ENCODE results near the gene LDLRAP1.

The LDLRAP1 gene

DNA sequence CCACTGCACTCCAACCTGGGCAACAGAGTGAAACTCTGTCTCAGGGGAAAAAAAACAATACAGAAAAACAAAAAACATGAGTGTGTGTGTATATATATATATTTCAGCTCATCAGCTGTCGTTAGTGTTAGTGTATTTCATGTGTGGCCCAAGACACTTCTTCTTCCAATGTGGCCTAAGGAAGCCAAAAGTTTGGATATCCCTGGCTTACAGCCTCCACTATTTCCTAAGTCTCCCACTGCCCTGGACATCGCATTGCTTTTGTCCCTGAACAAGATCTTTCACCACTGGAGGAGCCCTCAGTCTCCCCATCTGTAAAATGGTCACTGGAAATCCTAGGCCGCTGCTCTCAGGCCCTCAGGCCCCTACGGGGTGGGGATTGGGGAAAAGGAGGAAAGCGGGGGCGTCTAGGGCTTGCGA is 391 bp upstream of the LDLRAP1 start:
- no peak for DNase-seq

DNA sequence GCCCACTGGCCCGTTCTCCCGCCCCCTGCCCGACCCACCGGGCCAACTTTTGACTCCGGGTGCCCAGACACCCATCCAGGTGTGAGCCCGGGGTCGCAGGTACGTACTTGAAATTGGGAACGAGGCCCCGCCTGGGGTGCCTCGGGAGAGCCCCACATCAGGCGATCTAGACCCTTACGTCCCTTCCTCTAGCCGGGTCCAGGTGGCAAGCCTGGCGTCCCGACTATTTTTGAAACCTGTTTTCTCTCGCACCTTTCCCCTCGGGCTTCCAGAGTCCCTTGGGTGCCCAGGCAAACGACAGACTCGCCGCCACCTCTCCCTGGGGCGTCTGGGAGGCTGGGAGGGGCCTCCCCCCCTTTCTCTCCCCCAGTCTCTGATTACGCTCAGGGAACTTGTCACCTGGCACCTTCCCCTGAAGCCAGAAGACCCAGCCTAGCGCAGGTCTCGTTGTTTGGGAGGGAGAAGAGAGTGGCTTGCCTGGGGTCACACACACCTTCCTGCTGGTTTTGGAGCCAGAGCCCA is 898 bp downstream of the LDLRAP1 start:
- DNase-seq = peak; percentile 45

DNA sequence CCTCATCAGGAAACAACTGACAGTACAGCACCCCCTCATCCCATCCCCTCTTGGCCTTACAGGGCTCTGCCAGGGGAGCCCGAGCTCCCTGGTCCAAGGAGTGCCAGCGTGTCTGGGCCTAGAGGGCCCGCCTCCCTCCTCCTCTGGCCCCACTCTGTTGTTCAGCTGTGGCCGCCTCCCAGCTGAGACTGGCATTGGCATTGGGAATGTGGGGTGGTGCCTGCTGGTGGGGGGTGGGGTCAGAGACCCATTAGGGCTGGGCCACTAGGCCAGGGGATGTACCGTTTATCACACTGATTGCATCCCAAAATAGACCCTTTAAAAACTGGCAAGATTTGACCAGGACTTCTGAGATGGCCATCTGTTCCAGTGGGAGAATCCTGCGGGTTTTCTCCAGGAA is 1.4 kb downstream of the LDLRAP1 start:
- DNase-seq = no peak

DNA sequence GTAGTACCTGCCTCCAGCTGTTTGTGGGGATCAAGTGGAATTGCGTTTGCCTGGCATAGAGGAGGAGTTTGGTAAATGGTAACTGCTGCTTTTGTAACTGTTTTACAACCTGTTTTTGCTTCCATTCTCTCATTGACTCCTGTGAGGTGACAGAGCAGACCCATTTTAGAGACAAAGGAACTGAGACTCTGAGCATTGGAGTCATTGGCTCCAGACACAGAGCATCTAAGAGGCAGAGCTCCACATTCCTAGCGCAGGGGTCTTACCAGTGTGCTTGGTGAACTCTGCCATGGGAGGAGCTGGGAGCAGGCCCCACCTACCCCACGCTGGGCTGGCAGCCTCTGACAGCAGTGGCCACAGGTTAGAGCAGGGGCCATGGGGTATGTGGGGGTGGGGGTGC is 2.4 kb downstream of the LDLRAP1 start:
- DNase-seq = no peak

DNA sequence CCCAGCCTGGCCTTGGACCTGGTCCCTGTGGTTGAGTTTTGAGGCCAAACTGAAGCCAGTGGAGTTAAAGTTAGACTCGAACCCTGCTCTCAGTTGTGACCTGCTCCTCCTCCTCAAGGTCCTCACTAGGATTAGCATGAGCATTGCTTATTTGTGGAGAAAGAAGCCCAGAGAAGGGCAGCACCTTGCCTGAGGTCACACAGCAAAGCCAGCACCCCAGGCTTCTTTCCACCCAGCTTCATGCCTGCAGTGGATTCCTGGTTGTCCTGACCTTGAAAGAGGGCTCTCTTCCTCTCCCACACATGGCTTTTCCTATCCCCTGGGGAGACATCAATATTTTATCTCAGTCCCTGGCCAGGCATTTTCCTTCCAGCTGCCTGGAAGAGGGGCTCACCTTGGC is 2.8 kb downstream of the LDLRAP1 start:
- no peak for DNase-seq

DNA sequence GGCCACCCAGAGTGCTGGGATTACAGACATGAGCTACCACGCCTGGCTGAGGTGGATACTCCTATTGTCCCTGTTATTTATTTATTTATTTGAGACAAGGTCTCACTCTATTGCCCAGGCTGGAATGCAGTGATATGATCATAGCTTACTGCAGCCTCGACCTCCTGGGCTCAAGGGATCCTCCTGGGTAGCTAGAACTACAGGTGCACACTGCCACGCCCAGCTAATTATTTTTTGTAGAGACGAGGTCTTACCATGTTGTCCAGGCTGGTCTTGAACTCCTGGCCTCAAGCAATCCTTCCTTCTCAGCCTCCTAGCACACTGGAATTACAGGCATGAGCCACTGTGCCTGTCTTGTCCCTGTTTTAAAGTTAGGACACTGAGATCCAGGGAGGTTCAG is 5.2 kb downstream of the LDLRAP1 start:
- no peak for DNase-seq

DNA sequence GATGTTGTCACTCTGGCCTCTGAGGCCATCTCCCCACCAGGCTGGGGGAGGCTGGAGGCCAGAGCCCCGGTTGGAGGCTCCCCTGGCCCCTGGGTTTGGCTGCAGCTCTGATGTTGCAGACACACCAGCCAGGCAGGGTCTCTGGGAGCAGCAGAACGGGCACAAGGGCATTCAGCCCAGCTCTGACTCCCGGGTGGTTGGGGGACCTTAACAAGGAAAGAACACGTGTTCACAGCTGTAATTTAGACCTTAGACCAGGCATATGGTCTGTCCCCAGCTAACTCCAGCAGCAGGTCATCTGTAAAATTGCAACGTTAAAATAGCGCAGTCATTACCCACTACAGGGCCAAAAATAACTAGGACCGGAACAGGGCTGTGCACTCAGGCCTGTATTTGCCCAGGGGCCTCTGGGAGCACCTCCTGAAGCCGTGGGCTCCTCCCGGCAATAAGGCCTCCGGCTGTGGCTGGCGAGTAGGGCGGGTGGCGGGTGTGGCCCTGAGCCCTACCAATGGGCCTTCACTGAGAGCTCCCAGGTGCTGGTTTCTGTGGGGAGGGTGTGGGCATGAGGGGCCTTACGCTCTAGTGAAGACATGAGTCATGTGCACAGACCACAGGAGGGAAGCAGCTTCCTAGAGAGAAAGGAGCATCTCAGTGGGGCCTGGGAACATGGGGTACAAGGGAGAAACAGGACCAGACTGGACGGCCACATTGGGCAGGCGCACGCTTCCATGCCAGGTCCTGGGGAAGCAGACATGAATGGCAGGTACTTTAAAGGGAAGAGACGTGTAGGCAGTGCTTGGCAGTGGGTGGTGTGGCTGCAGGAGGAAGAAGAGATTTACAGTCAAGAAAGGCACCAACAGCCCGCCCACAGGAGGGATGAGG is 6.1 kb downstream of the LDLRAP1 start:
- no peak for DNase-seq

DNA sequence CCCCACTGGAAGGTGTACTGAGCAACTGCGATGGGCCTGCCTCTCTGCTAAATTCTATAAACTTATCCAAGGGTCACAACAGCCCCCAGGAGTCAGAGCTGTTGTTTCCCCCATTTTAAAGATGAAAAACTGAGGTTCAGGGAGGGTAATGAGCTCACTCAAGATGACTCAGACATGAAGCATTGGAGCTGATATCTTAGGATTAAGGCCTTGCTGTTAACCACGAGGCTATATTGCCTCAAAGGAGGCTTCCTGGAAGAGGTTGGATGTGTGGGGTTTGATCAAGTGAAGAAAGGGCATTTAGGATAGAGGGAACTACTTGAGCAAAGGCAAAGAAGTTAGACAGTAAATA is 6.7 kb downstream of the LDLRAP1 start:
- no peak for DNase-seq

DNA sequence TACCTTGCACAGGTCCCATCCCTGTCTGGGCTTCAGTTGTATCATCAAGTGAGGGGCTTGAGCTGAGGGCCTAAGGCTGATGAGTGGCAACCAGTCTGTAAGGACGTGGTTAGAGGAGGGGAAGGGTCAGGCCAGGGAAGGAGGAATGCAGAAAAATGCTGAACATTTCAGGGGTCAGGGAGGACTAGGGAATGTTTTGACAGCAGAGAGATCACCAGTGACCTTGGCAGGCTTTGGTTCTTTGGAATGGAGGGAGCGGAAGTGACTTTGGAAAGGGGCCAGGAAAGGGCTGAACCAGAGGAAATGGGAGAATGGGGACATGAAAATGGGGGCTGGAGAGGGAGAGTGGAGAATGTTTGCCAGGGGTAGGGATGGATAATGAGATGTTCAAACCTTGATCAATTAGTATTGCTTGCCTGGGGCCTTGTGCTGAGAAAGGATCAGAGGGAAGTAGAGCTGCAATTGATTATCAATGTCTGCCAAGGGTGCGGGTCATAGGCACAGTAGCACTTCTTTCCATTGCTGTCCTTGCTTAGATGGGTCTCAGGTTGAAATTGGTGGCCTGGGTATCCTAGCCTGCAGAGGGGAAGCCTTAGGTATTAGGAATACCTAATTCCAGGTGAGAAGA is 7.4 kb downstream of the LDLRAP1 start:
- DNase-seq = no peak

DNA sequence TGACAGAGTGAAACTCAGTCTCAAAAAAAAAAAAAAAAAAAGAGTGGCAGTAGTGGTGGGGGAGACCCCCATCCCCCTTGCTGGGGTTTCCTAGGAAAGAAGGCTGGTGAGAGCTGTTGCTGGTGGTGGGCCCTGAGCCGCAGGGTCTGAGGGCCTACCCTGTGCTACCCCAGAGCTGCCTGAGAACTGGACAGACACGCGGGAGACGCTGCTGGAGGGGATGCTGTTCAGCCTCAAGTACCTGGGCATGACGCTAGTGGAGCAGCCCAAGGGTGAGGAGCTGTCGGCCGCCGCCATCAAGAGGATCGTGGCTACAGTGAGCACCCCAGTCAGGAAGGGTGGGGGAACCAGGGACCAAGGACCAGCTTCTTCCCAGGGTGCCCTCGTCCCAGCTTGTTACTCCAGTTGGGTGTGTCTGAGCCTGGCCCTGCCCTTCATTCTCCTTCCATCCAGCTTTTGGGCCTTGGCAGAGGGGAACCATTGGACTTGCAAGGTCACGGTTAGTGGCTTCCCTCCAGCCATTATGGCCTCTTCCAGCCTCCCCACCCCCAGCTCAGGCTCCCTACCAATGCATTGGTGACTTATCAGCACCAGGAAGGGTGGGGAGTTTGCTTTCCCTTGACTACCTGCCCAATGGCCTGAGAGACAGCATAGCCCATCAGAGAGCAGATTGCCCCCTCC is 10.5 kb downstream of the LDLRAP1 start:
- no peak for DNase-seq

DNA sequence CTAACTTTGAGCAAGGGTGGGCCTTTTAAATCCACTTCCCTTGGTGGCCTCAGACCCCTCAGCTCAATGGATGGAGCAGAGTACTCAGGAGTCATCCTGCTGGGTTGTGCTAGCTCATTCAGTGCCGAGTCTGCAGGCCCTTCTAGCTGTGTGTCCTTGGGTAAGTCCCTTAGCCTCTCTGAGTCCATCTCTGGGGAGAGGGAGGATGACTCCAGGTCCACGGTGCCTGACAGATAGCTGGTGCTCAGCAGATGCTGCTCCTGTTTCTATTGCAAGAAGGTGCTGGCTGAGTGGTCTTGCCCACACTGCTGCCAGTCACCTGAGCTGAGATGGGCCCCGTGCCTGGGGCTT is 11.0 kb downstream of the LDLRAP1 start:
- DNase-seq = no peak

DNA sequence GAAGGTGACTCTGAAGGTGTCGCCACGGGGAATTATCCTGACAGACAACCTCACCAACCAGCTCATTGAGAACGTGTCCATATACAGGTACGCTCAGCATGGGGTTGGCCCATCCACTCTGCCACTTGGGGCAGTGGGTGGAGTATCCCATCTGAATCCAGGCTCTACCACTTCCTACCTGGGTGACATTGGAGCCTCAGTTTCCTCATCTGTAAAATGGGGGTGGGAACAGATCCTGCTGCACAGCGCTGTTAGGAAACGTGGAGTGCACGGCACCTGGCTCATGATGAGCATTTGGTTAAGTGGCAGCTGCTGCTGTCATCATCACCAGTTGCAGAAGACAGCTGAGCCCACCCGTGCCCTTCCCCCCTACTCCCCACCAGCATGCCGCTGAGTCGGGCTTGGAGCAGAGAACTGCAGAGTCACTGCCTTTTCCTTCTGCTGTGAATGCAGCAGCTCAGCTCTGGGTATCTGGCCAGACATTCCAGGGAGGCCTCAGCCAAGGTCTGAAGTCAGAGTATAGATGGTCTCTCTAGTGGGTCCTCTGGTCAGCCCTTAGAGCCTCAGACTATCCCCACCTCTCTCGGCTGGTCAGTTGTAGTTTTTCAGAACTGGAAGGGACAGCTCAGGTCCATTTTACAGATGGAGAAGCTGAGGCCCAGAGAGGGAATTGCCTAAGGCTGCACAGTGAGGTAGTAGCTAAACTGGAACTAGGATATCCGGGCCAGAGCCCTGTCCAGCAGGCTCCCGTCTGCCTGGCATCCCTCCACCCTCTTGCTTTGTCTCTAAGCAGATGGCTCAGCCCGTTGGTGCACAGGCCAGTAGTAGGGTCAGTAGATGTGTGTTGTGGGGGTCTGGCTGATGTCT is 11.7 kb downstream of the LDLRAP1 start:
- DNase-seq = no peak

DNA sequence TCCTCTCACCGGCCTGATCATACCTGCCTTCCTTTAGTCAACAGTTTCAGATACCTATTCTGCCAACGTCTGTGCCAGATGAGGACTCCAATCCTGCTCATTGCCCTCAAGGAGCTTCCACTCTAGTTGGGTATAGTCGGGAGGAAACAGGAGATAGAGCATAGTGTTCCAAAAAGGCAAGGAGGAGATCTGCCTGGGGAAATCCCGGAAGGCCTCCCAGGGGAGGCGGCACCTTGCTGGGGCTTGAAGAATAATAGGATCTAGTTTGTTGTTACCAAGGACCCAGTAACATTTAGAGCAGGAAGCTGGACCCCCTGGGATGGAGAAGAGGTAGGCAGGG is 12.3 kb downstream of the LDLRAP1 start:
- no peak for DNase-seq

DNA sequence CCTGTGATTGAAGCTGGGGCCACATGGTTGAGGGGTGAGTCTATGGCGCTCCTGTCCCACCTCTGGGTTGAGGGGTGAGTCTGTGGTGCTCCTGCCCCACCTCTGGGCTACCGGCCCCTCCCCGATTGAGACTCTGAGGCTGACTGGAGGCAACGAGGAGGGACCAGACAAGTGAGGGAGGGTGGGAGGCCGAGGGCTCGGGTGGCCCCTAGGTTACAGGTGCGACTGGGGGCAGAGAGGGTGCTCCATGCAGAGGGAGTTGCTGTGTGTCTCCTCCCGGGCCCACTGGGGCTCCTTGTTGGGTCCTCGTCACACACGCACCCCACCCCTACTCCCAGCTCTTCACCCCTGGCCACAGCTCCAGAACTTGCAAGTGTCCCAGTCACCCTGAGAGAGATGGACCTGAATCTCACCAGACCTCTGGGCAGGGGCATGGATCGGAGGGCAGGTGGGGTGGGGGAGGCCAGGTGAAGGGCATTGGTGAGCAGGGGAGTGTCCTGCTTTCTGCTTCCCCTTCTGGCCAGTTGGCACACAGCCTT is 12.8 kb downstream of the LDLRAP1 start:
- DNase-seq = no peak

DNA sequence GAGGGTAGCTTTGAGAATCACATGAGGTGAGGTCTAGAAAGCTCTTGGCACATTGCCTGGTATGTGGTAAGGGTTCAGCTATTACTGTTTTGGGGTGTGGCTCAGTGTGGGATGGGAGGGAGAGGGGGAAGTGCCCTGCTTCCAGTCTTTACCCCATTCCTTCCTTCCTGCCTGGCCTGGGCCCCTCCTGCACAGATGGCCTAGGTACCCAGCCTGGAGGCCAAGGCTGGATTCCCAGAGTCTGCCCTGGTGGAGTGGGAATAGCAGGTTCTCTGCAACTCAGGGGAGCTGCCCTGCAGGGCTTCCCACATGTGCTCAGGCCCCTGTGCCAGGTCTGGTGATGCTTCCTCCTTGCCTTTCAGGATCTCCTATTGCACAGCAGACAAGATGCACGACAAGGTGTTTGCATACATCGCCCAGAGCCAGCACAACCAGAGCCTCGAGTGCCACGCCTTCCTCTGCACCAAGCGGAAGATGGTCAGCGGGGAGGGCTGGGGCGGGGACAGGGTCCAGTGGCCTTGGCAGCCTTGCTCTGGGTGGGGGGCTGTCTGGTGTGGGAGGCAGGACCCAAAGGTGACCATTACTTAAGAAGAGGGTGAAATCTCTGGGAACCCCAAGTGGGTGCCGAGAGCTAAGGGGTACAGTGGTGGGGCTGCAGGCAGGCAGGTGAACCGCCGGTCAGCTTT is 13.5 kb downstream of the LDLRAP1 start:
- no peak for DNase-seq

DNA sequence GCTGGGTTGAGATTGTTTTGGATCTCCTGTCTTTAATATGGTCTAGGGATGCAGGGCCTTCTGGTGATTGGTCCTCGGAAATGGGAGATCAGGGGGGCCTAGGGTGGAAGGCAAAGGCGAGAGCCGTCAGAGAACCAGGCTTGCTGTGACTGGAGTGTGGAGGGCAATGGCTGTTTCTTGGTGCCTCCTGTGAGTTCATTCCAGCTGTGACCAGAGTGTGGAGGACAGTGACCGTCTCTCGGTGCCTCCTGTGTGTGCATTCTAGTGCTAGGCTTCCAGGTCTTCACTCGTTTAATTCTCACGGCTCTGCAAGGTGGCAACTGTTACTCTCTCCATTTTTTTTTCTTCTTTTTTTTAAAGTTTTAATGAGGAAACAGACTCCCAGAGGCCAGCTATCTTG is 14.1 kb downstream of the LDLRAP1 start:
- no peak for DNase-seq

DNA sequence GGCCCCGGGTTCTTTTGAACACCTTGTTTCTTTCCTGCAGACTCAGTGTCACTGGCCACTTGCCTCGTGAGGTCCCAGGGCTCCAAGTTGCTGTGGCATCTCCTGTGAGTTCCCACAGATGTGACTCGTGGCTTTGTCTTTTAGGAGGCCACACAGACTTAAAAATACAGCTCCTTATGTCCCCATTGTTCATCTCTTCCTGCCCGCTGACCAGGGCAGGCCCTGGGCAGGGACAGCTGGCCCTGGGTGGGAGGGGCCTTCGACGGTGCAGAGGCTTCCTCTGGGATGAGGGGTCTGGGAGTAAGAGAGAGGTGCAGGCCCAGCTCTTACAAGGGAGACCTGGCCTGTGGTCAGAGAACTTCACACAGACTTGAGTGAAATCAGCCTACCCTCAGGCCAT is 15.6 kb downstream of the LDLRAP1 start:
- DNase-seq = no peak

DNA sequence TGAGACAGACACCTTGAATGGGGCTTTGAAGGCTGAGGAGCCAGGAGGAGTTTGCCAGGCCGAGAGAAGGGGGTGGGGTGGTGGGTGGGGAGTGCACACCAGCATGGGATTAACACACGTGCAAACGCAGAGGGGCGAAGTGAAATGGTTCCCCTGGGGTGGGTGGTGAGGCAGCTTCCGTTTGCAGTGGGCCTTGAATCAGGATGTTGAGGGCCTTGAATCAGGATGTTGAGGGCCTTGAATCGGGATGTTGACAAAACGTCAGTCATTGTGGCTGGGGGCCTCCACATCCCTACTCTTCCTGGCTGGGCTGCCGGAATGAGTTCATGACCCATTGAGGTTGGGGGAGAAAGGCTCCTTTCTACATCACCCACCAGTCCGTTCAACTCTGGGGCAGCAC is 16.6 kb downstream of the LDLRAP1 start:
- DNase-seq = no peak

DNA sequence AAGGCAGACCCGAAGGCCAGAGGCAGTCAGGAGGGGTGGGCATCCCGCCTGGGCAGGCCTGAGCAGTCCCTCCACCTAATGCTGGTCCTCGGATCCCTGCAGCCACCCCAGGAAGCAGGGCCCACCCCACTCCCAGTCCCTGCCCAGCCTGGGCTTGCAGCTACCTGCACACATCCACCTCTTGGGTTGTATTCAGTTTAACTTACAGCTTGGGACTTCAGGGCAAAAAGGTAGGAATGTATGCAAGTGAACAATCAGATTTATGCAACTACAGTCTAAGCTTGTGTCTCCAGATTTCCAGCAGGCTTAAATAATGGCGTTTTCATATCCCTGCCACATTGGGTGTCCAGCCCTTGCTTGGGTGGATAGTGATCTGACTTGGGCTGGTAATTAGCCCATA is 17.4 kb downstream of the LDLRAP1 start:
- DNase-seq = no peak

DNA sequence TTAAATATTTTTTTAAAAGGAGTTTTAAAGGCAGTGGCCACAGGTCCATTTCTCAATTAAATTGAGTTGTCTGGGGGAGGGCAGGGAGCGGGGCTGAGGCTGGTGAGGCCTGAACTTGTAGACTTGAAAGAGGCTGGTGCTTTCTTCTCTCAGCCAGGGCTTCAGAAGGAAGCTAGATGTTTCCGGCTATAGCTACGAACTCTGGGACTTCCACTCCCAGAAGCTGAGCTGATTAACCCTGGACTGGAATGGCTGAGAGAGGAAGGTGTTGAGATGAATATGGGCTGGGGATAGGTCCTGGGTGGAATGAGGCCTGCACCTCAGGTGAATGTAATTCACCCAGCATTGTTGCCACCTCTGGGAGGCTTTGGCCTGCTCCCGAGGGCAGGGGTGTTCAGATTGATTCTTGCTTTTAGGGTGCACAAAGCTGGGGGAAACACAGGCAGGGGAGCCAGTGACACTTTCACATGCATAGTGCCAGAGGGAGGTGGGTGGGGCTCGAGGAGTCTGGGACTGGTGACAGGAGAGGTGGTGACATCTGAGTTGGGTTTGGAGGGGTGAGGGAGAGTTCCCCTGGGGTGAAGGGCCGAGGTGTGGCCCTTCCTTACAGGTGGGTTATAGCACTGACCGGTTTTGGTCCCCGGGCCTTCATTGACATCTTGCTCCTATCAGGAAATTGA is 18.2 kb downstream of the LDLRAP1 start:
- no peak for DNase-seq
